Suprapubic skin (tissue), 4 donors: ENCODE measurements around the gene RCL1. TPM values are rescaled to one million over a fixed set of nuclear protein-coding genes. Genes with fewer than 3 reads are reported as not detected.
A peak's percentile ranks its signal among the peaks of the same experiment; 100 is the strongest.

Experiments
- DNase-seq, 2 donors: peaks; one replicate each; pipeline ENCODE4 v3.0.0-alpha.2; 2019; ENCODE audit warnings: low spot score in 2 of 2
- H3K27ac ChIP-seq: fragments of 200-600 bp; sonication (generic); one replicate; pipeline ENCODE4 v1.5.1; 2019
- H3K27me3 ChIP-seq: fragments of 200-600 bp; sonication (generic); one replicate; pipeline ENCODE4 v1.5.1; 2019
- H3K36me3 ChIP-seq: fragments of 200-600 bp; sonication (generic); one replicate; pipeline ENCODE4 v1.5.1; 2019
- H3K4me1 ChIP-seq: fragments of 200-600 bp; sonication (generic); one replicate; pipeline ENCODE4 v1.5.1; 2019
- H3K4me3 ChIP-seq: fragments of 200-600 bp; sonication (generic); one replicate; pipeline ENCODE4 v1.5.1; 2019; ENCODE audit warnings: mild to moderate bottlenecking
- H3K9me3 ChIP-seq: fragments of 200-600 bp; sonication (generic); one replicate; pipeline ENCODE4 v1.5.1; 2019
- CTCF ChIP-seq, 2 donors: fragments of 200-600 bp in 1 of 2; fragments of 450-650 bp in 1 of 2; sonication (generic) in 1 of 2; IDR thresholded peaks; one replicate each; pipeline ENCODE4 v1.5.1; 2016 to 2019; ENCODE audit warnings: antibody characterized with exemption in 2 of 2, mild to moderate bottlenecking in 1 of 2, moderate library complexity in 1 of 2
- EP300 ChIP-seq: sonication (generic); formaldehyde crosslinking; IDR thresholded peaks from one replicate; pipeline ENCODE4 v1.6.1; 2017; ENCODE audit warnings: antibody characterized with exemption
- POLR2A ChIP-seq, 2 donors: fragments of 450-650 bp; IDR thresholded peaks; one replicate each; pipeline ENCODE4 v1.6.1; 2017; ENCODE audit warnings: antibody characterized with exemption in 2 of 2, mild to moderate bottlenecking in 2 of 2, moderate library complexity in 2 of 2
- POLR2AphosphoS5 ChIP-seq, 3 donors: sonication (generic); formaldehyde crosslinking; IDR thresholded peaks; one replicate each; pipeline ENCODE4 v1.6.1; 2017; ENCODE audit warnings: antibody characterized with exemption in 3 of 3
- WGBS: methylation state at CpG from one replicate; pipeline ENCODE4 v1.1.5; 2018; 5-methylcytosine and 5-hydroxymethylcytosine counted together
- total RNA-seq, 4 donors: library from RNA; depleted of rRNA; stranded (reverse); fragments of >200 nt; gene quantifications; one replicate each; pipeline ENCODE4 v1.1.0, GENCODE V29; 2016

The RCL1 gene
- total RNA-seq, 4 donors from 2014 or later, result 44.7 to 75.7 (median 55.5) TPM

GRCh38 chr9:4849369-4849768 lies 56.6 kb downstream of the RCL1 start:
- no peak for TF ChIP-seq EP300
- no peak for TF ChIP-seq CTCF (IDR thresholded peaks at IDR 0.05)
- no peak for TF ChIP-seq POLR2A (IDR thresholded peaks at IDR 0.05)
- TF ChIP-seq POLR2AphosphoS5 (IDR thresholded peaks at IDR 0.05), result no peak
- no peaks in the 10 kb centered on the region for H3K9me3 ChIP-seq
- H3K27me3 ChIP-seq, result no peaks in the 10 kb centered on the region
- WGBS, result 96% methylated on average over 5 of the region's 5 CpGs
- no peak for DNase-seq
- peaks cover 45% of the 10 kb centered on the region for H3K36me3 ChIP-seq
- H3K4me3 ChIP-seq, result no peak overlapping the region
- peak overlapping the region; percentile 2 for H3K27ac ChIP-seq
- H3K4me1 ChIP-seq, result peaks cover 17% of the 10 kb centered on the region

GRCh38 chr9:4850603-4851310 lies 58.0 kb downstream of the RCL1 start:
- Histone ChIP-seq H3K27me3 (no peaks in the 10 kb centered on the region), H3K4me1 (peaks cover 17% of the 10 kb centered on the region), H3K4me3 (no peak overlapping the region), H3K36me3 (peaks cover 34% of the 10 kb centered on the region), H3K9me3 (no peaks in the 10 kb centered on the region), H3K27ac (peak overlapping the region; percentile 30)
- 57% methylated on average over 9 of the region's 9 CpGs for WGBS
- TF ChIP-seq CTCF (IDR thresholded peaks at IDR 0.05), result no peak
- peak in 1 of 3 donors; percentile 48 for TF ChIP-seq POLR2AphosphoS5 (IDR thresholded peaks at IDR 0.05)
- no peak for TF ChIP-seq EP300
- no peak for TF ChIP-seq POLR2A (IDR thresholded peaks at IDR 0.05)
- no peak for DNase-seq

- Histone ChIP-seq H3K4me3 (no peak overlapping the region), H3K27ac (no peak overlapping the region), H3K36me3 (peaks cover 25% of the 10 kb centered on the region), H3K4me1 (peaks cover 17% of the 10 kb centered on the region), H3K9me3 (no peaks in the 10 kb centered on the region), H3K27me3 (no peaks in the 10 kb centered on the region)
- TF ChIP-seq POLR2AphosphoS5 (IDR thresholded peaks at IDR 0.05), result no peak
- no peak for TF ChIP-seq CTCF (IDR thresholded peaks at IDR 0.05)
- no peak for TF ChIP-seq EP300
- TF ChIP-seq POLR2A (IDR thresholded peaks at IDR 0.05), result no peak
- 97% methylated on average over 6 of the region's 6 CpGs for WGBS
- no peak for DNase-seq
These were observed 59.7 kb downstream of the RCL1 start for GRCh38 chr9:4852419-4852818.

- TF ChIP-seq CTCF (IDR thresholded peaks at IDR 0.05) (no peak), EP300 (no peak), POLR2AphosphoS5 (IDR thresholded peaks at IDR 0.05) (no peak), POLR2A (IDR thresholded peaks at IDR 0.05) (no peak)
- H3K9me3 ChIP-seq, result no peaks in the 10 kb centered on the region
- peaks cover 21% of the 10 kb centered on the region for H3K36me3 ChIP-seq
- no peak for DNase-seq
- H3K4me3 ChIP-seq, result no peak overlapping the region
- WGBS, result 100% methylated on average over 1 of the region's 1 CpG
- H3K27me3 ChIP-seq, result no peaks in the 10 kb centered on the region
- no peak overlapping the region for H3K27ac ChIP-seq
- H3K4me1 ChIP-seq, result peaks cover 17% of the 10 kb centered on the region
These were observed 61.5 kb downstream of the RCL1 start for GRCh38 chr9:4854265-4854590.

- H3K4me1 ChIP-seq, result peaks cover 13% of the 10 kb centered on the region
- DNase-seq, result no peak
- no peaks in the 10 kb centered on the region for H3K27me3 ChIP-seq
- no peaks in the 10 kb centered on the region for H3K9me3 ChIP-seq
- peak overlapping the region; percentile 37 for H3K27ac ChIP-seq
- WGBS, result 60% methylated on average over 2 of the region's 2 CpGs
- H3K36me3 ChIP-seq, result peaks cover 29% of the 10 kb centered on the region
- TF ChIP-seq EP300, result no peak
- TF ChIP-seq CTCF (IDR thresholded peaks at IDR 0.05), result no peak
- TF ChIP-seq POLR2A (IDR thresholded peaks at IDR 0.05), result no peak
- no peak for TF ChIP-seq POLR2AphosphoS5 (IDR thresholded peaks at IDR 0.05)
- no peak overlapping the region for H3K4me3 ChIP-seq
These were observed 63.1 kb downstream of the RCL1 start for GRCh38 chr9:4855841-4856240.
